H1 (cell line): Measurements from ENCODE around the gene AGAP1. TPM values are rescaled to one million over a fixed set of nuclear protein-coding genes. Genes with fewer than 3 reads are reported as not detected.
A peak's percentile ranks its signal among the peaks of the same experiment; 100 is the strongest.
"Not testable (repeated sequence)": the region's sequence is repeated elsewhere in the genome, so short reads cannot be mapped to it uniquely, and the experiment has no call there.

Source experiments
- CTCF ChIA-PET: fragments of 300-600 bp; sonication (Branson Sonifier 250); formaldehyde crosslinking; loops from one replicate; lab custom pipeline; 2021; ENCODE audit not compliant: partially characterized antibody; lab: Charles Lee
- POLR2A ChIA-PET: fragments of 300-600 bp; sonication (Branson Sonifier 250); formaldehyde crosslinking; loops from one replicate; lab custom pipeline; 2021; ENCODE audit warnings: inconsistent platforms; ENCODE audit not compliant: partially characterized antibody; lab: Charles Lee
- DNase-seq, 2 experiments: peaks; one replicate each; pipeline versions ENCODE4 v3.0.0 to v3.0.0-alpha.2; 2010 to 2022; ENCODE audit warnings: low spot score in 2 of 2, low read depth in 1 of 2, mixed read lengths in 1 of 2
- FAIRE-seq: peaks from 2 replicates; lab custom pipeline; 2011; peaks lifted over from hg19 to GRCh38; lab: Jason Lieb, UNC
- H2AFZ ChIP-seq: 2 replicates; pipeline ENCODE4 v1.8.1; 2012; ENCODE audit warnings: low read length, inconsistent platforms
- H2AK5ac ChIP-seq: 2 replicates; pipeline ENCODE4 v1.6.1; 2013; ENCODE audit warnings: low read depth, low read length
- H2BK120ac ChIP-seq: replicated peaks from 2 replicates; pipeline ENCODE3; 2013; ENCODE audit warnings: low read depth, low read length, inconsistent platforms
- H2BK12ac ChIP-seq: 2 replicates; pipeline ENCODE4 v1.6.1; 2013; ENCODE audit warnings: low read depth, low read length
- H2BK15ac ChIP-seq: 2 replicates; pipeline ENCODE4 v1.6.1; 2013; ENCODE audit warnings: low read length
- H2BK20ac ChIP-seq: 2 replicates; pipeline ENCODE4 v1.6.1; 2013; ENCODE audit warnings: low read length
- H2BK5ac ChIP-seq: 2 replicates; pipeline ENCODE4 v1.6.1; 2013; ENCODE audit warnings: low read depth, low read length
- H3K14ac ChIP-seq: 2 replicates; pipeline ENCODE4 v1.6.1; 2013; ENCODE audit warnings: inconsistent platforms; ENCODE audit not compliant: insufficient read length
- H3K18ac ChIP-seq: 2 replicates; pipeline ENCODE4 v1.6.1; 2013; ENCODE audit warnings: low read length; ENCODE audit errors: extremely low read depth
- H3K23ac ChIP-seq: 2 replicates; pipeline ENCODE4 v1.6.1; 2013; ENCODE audit warnings: inconsistent platforms; ENCODE audit not compliant: insufficient read length
- H3K23me2 ChIP-seq: 2 replicates; pipeline ENCODE4 v1.6.1; 2013; ENCODE audit warnings: low read depth, low read length
- H3K27ac ChIP-seq: 2 replicates; pipeline ENCODE4 v1.6.1; 2011; ENCODE audit warnings: low read depth, low read length, inconsistent platforms
- H3K27me3 ChIP-seq, 4 experiments: replicated peaks in 1 of 4; 1 replicate in 1 of 4; 2 replicates in 3 of 4; pipeline versions ENCODE4 v1.6.1 to v1.8.1; 2011 to 2013; ENCODE audit warnings: low read length in 3 of 4, mild to moderate bottlenecking in 3 of 4, inconsistent platforms in 2 of 4, mixed read lengths in 2 of 4, moderate library complexity in 1 of 4; ENCODE audit not compliant: control insufficient read depth in 3 of 4, insufficient read depth in 3 of 4; ENCODE audit errors: extremely low read depth in 1 of 4
- H3K36me3 ChIP-seq, 4 experiments: 2 replicates each; pipeline versions ENCODE4 v1.6.1 to v1.8.1; 2011 to 2013; ENCODE audit warnings: mild to moderate bottlenecking in 4 of 4, low read length in 3 of 4, moderate library complexity in 2 of 4, control low read depth in 1 of 4, inconsistent platforms in 1 of 4; ENCODE audit not compliant: insufficient read depth in 4 of 4, control insufficient read depth in 2 of 4
- H3K4ac ChIP-seq: replicated peaks from 2 replicates; pipeline ENCODE3; 2013; ENCODE audit warnings: low read length, low read depth, mixed read lengths, inconsistent platforms; ENCODE audit not compliant: insufficient read length
- H3K4me1 ChIP-seq, 4 experiments: replicated peaks in 1 of 4; 1 replicate in 1 of 4; 2 replicates in 3 of 4; pipeline versions ENCODE4 v1.6.1 to v1.8.1; 2011 to 2013; ENCODE audit warnings: low read length in 3 of 4, inconsistent platforms in 2 of 4, mixed read lengths in 1 of 4; ENCODE audit not compliant: insufficient read depth in 4 of 4, control insufficient read depth in 3 of 4
- H3K4me2 ChIP-seq, 2 experiments: 2 replicates each; pipeline versions ENCODE4 v1.6.1 to v1.8.1; 2011 to 2013; ENCODE audit warnings: low read depth in 2 of 2, low read length in 2 of 2, control low read depth in 1 of 2, inconsistent platforms in 1 of 2, mild to moderate bottlenecking in 1 of 2; ENCODE audit not compliant: insufficient read depth in 1 of 2
- H3K4me3 ChIP-seq, 4 experiments: fragments of 200-600, 300-600 bp in 1 of 4; sonication (generic), shearing (Covaris generic), sonication (Bioruptor Twin) in 1 of 4; 2 replicates each; pipeline versions ENCODE4 v1.5.1 to v1.8.1; 2011 to 2016; ENCODE audit warnings: low read length in 4 of 4, low read depth in 3 of 4, control low read depth in 2 of 4, inconsistent platforms in 2 of 4, mild to moderate bottlenecking in 2 of 4, mixed read lengths in 1 of 4, moderate library complexity in 1 of 4; ENCODE audit not compliant: insufficient read depth in 2 of 4; ENCODE audit errors: extremely low read depth in 1 of 4
- H3K56ac ChIP-seq: replicated peaks from 2 replicates; pipeline ENCODE3; 2013; ENCODE audit warnings: low read depth, mild to moderate bottlenecking, mixed read lengths, low read length, inconsistent platforms; ENCODE audit not compliant: insufficient read length
- H3K79me1 ChIP-seq: 2 replicates; pipeline ENCODE4 v1.6.1; 2013; ENCODE audit warnings: low read depth, low read length, control low read depth
- H3K79me2 ChIP-seq, 2 experiments: 2 replicates each; pipeline versions ENCODE4 v1.6.1 to v1.8.1; 2012 to 2013; ENCODE audit warnings: low read length in 2 of 2, mild to moderate bottlenecking in 2 of 2, inconsistent platforms in 1 of 2; ENCODE audit not compliant: insufficient read depth in 2 of 2, control insufficient read depth in 1 of 2
- H3K9ac ChIP-seq, 4 experiments: replicated peaks in 1 of 4; 1 replicate in 1 of 4; 2 replicates in 3 of 4; pipeline versions ENCODE4 v1.6.1 to v1.8.1; 2011 to 2013; ENCODE audit warnings: low read depth in 3 of 4, low read length in 3 of 4, control low read depth in 2 of 4, mild to moderate bottlenecking in 2 of 4, moderate library complexity in 2 of 4, inconsistent platforms in 1 of 4; ENCODE audit errors: extremely low read depth in 1 of 4
- H3K9me3 ChIP-seq, 2 experiments: 2 replicates each; pipeline versions ENCODE4 v1.6.1 to v1.8.1; 2012 to 2013; ENCODE audit warnings: mild to moderate bottlenecking in 2 of 2, moderate library complexity in 2 of 2, control low read depth in 1 of 2, inconsistent platforms in 1 of 2, low read depth in 1 of 2, low read length in 1 of 2, mixed read lengths in 1 of 2; ENCODE audit not compliant: insufficient read depth in 2 of 2
- H4K20me1 ChIP-seq, 2 experiments: replicated peaks in 1 of 2; 2 replicates each; pipeline versions ENCODE3 to v1.8.1; 2011 to 2013; ENCODE audit warnings: inconsistent platforms in 2 of 2, low read length in 2 of 2, mild to moderate bottlenecking in 1 of 2; ENCODE audit not compliant: insufficient read depth in 2 of 2, control insufficient read depth in 1 of 2
- H4K5ac ChIP-seq: 2 replicates; pipeline ENCODE4 v1.6.1; 2013; ENCODE audit warnings: low read length, low read depth, mixed read lengths, inconsistent platforms; ENCODE audit not compliant: insufficient read length
- H4K8ac ChIP-seq: 2 replicates; pipeline ENCODE4 v1.8.0; 2013; ENCODE audit warnings: mild to moderate bottlenecking, moderate library complexity, low read length, inconsistent platforms; ENCODE audit not compliant: insufficient read depth; ENCODE audit errors: extremely low read depth
- H4K91ac ChIP-seq: replicated peaks from 2 replicates; pipeline ENCODE3; 2013; ENCODE audit warnings: low read length, mixed read lengths, inconsistent platforms; ENCODE audit not compliant: insufficient read length
- WGBS, 2 experiments: shearing (Covaris generic) in 1 of 2; methylation state at CpG; one replicate each; pipeline versions ENCODE4 v1.1.6 to v1.1.7; 2013 to 2015; ENCODE audit warnings: low lambda C conversion rate in 2 of 2, mixed read lengths in 2 of 2, inconsistent platforms in 1 of 2, low coverage in 1 of 2, missing lambda C conversion rate in 1 of 2; ENCODE audit not compliant: insufficient replicate concordance in 2 of 2, insufficient coverage in 1 of 2, insufficient read length in 1 of 2; ENCODE audit errors: extremely low coverage in 1 of 2, missing lambda C conversion rate in 1 of 2; 5-methylcytosine and 5-hydroxymethylcytosine counted together
- polyA plus RNA-seq, 7 experiments: library from polyadenylated mRNA; depleted of rRNA in 3 of 7; stranded (reverse) in 5 of 7; unstranded in 2 of 7; fragments of >200 nt in 5 of 7; fragments of 200-250 nt in 2 of 7; gene quantifications; 1 replicate in 5 of 7; 2 replicates in 1 of 7; 4 replicates in 1 of 7; pipeline versions ENCODE4 v1.2.1 to v1.2.3, GENCODE V29; 2011 to 2013; ENCODE audit warnings: missing spikeins in 2 of 7, mixed read lengths in 2 of 7
- total RNA-seq: library from RNA; stranded (reverse); fragmentation: NEBNext Ultra II Directional; extraction: Animal tissue kit (Norgen Biotek cat#: 25700); gene quantifications from 2 replicates; pipeline ENCODE4 v1.2.1, GENCODE V29; 2021

The AGAP1 gene
- total and polyA plus RNA-seq, 2 of the 8 experiments (the other 6 are each of a cell fraction or from before 2014, with no cell fraction given), result 18.1 to 39.4 TPM

GRCh38 chr2:236090826-236091225 is 597.0 kb downstream of the AGAP1 start:
- H3K23me2 ChIP-seq, FAIRE-seq, H3K56ac ChIP-seq, H3K14ac ChIP-seq, H3K36me3 ChIP-seq, H3K23ac ChIP-seq, H4K20me1 ChIP-seq, H4K91ac ChIP-seq, H3K4me2 ChIP-seq, H3K79me2 ChIP-seq, H3K27me3 ChIP-seq, H3K9ac ChIP-seq, H3K4ac ChIP-seq, H4K5ac ChIP-seq, H2BK120ac ChIP-seq, H2AFZ ChIP-seq, POLR2A ChIA-PET, H4K8ac ChIP-seq, H3K27ac ChIP-seq, H3K4me3 ChIP-seq, H3K79me1 ChIP-seq, H2BK20ac ChIP-seq, H2BK15ac ChIP-seq, H3K9me3 ChIP-seq, DNase-seq: not testable (repeated sequence)
- H2BK5ac ChIP-seq, result peak overlapping the region; percentile 6; the same call in 1 of the 2 replicates
- peaks cover 2 to 16% (median 12%) of the 10 kb centered on the region in 4 experiments; a peak in 6 of 7 replicates for H3K4me1 ChIP-seq
- H2BK12ac ChIP-seq, result peak overlapping the region; percentile 82; the same call in 1 of the 2 replicates
- 0 out of 2 replicates have a peak overlapping the region, but pooled peaks have one; percentile 7 for H2AK5ac ChIP-seq
- H3K18ac ChIP-seq, result 0 out of 2 replicates have a peak overlapping the region, but pooled peaks have one; percentile 10
- 93% methylated on average over 12 of the region's 16 CpGs; no CpG with 5 or more reads in 1 of the 2 experiments for WGBS, 2 experiments
- CTCF ChIA-PET, result interaction anchor here (0.6 to 1.8 kb wide), 2 partner anchors 15 to 53 kb away, joined by 3 to 6 read pairs; no protein-coding TSS in a partner anchor
